DND-41 (cell line): Measurements from ENCODE around the gene GRIN1.

Experiments
- EZH2 ChIP-seq: IDR thresholded peaks from 3 replicates; pipeline ENCODE4 v1.6.1; 2012; ENCODE audit warnings: borderline replicate concordance, low read depth, mild to moderate bottlenecking, moderate library complexity, low read length, inconsistent platforms; ENCODE audit not compliant: severe bottlenecking
- TF ChIP-seq, protein P1 (sequence below): IDR thresholded peaks from 2 replicates; pipeline ENCODE4 v1.5.1; 2012; ENCODE audit warnings: borderline replicate concordance, low read length, moderate library complexity, mild to moderate bottlenecking; ENCODE audit not compliant: poor library complexity, severe bottlenecking; ENCODE audit errors: extremely low read depth

DNA sequence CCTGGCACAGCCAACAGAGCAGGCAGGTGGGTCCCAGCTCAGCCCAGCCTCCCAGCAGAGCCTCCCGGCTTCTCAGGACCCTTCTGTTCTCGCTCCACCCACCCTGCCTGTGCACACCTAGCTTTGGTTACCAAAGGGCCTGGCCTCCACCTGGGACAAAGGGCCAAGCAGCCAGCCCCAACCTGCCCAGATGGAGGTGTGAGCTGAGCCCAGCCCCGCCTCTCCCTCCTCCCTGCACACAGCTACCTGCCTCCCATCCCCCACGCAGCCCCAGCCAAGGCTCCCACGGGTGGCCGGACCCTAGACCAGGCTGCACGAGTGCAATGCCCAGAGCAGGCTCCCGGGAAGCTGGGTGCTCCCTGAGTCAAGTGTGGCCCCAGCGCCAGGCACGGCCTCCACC is 56.0 kb downstream of the GRIN1 start:
- TF ChIP-seq, protein P1, sequence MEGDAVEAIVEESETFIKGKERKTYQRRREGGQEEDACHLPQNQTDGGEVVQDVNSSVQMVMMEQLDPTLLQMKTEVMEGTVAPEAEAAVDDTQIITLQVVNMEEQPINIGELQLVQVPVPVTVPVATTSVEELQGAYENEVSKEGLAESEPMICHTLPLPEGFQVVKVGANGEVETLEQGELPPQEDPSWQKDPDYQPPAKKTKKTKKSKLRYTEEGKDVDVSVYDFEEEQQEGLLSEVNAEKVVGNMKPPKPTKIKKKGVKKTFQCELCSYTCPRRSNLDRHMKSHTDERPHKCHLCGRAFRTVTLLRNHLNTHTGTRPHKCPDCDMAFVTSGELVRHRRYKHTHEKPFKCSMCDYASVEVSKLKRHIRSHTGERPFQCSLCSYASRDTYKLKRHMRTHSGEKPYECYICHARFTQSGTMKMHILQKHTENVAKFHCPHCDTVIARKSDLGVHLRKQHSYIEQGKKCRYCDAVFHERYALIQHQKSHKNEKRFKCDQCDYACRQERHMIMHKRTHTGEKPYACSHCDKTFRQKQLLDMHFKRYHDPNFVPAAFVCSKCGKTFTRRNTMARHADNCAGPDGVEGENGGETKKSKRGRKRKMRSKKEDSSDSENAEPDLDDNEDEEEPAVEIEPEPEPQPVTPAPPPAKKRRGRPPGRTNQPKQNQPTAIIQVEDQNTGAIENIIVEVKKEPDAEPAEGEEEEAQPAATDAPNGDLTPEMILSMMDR, result no peak
- TF ChIP-seq EZH2, result no peak
